Hepatocyte (in vitro differentiated cells): Measurements from ENCODE around the gene AMY1C. TPM values are rescaled to one million over a fixed set of nuclear protein-coding genes. Genes with fewer than 3 reads are reported as not detected.

Experiments
- DNase-seq: peaks from one replicate; pipeline ENCODE4 v3.0.0-alpha.2; 2016; ENCODE audit warnings: low spot score
- H2AFZ ChIP-seq: fragments of 200-600 bp; sonication (generic); 2 replicates; pipeline ENCODE4 v1.6.0; 2016; ENCODE audit warnings: antibody characterized with exemption, mild to moderate bottlenecking
- H3K27ac ChIP-seq: fragments of 200-600 bp; sonication (generic); 2 replicates; pipeline ENCODE4 v1.5.1; 2016; ENCODE audit warnings: mild to moderate bottlenecking
- H3K27me3 ChIP-seq: fragments of 200-600 bp; sonication (generic); 2 replicates; pipeline ENCODE4 v1.6.1; 2016
- H3K36me3 ChIP-seq: fragments of 200-600 bp; sonication (generic); replicated peaks from 2 replicates; pipeline ENCODE4 v1.5.1; 2016; ENCODE audit warnings: low read depth; ENCODE audit not compliant: insufficient read depth
- H3K4me1 ChIP-seq: fragments of 200-600 bp; sonication (generic); 2 replicates; pipeline ENCODE4 v1.5.1; 2016; ENCODE audit warnings: mild to moderate bottlenecking, moderate library complexity; ENCODE audit not compliant: insufficient read depth
- H3K4me2 ChIP-seq: fragments of 200-600 bp; sonication (generic); 2 replicates; pipeline ENCODE4 v1.6.0; 2016
- H3K4me3 ChIP-seq: fragments of 200-600 bp; sonication (generic); 2 replicates; pipeline ENCODE4 v1.5.1; 2016; ENCODE audit warnings: mild to moderate bottlenecking
- H3K79me2 ChIP-seq: fragments of 200-600 bp; sonication (generic); 2 replicates; pipeline ENCODE4 v1.6.0; 2017; ENCODE audit warnings: mild to moderate bottlenecking
- H3K9me2 ChIP-seq: fragments of 200-600 bp; sonication (generic); replicated peaks from 2 replicates; pipeline ENCODE4 v1.6.0; 2017; ENCODE audit warnings: mild to moderate bottlenecking; ENCODE audit not compliant: insufficient read depth
- H3K9me3 ChIP-seq: fragments of 200-600 bp; sonication (generic); 2 replicates; pipeline ENCODE4 v1.5.1; 2016; ENCODE audit warnings: low read depth, mild to moderate bottlenecking
- H4K20me1 ChIP-seq: fragments of 200-600 bp; sonication (generic); 2 replicates; pipeline ENCODE4 v1.6.0; 2016; ENCODE audit warnings: mild to moderate bottlenecking; ENCODE audit not compliant: insufficient read depth, poor library complexity, severe bottlenecking
- EZH2 ChIP-seq: fragments of 200-600 bp; sonication (generic); IDR thresholded peaks from 2 replicates; pipeline ENCODE4 v1.6.1; 2016; ENCODE audit warnings: antibody characterized with exemption, mild to moderate bottlenecking, borderline replicate concordance
- EZH2phosphoT487 ChIP-seq: fragments of 200-600 bp; sonication (generic); IDR thresholded peaks from one replicate; pipeline ENCODE4 v1.6.1; 2018; ENCODE audit warnings: antibody characterized with exemption, mild to moderate bottlenecking, low read depth, moderate library complexity; ENCODE audit not compliant: unreplicated experiment, severe bottlenecking
- WGBS: methylation state at CpG from one replicate; pipeline ENCODE4 v1.1.6; 2016; ENCODE audit warnings: low lambda C conversion rate; ENCODE audit errors: missing lambda C conversion rate; 5-methylcytosine and 5-hydroxymethylcytosine counted together
- polyA plus RNA-seq: library from polyadenylated mRNA; unstranded; fragments of >200 nt; fragmentation: Nextera tagmentation; extraction: Ambion mirVana; gene quantifications from 2 replicates; pipeline ENCODE4 v1.2.1, GENCODE V29; 2016
- total RNA-seq: library from RNA; depleted of rRNA; stranded (reverse); fragments of >200 nt; gene quantifications from 2 replicates; pipeline ENCODE4 v1.2.3, GENCODE V29; 2014
- TF ChIP-seq, protein P1 (sequence below): fragments of 200-600 bp; sonication (generic); IDR thresholded peaks from 2 replicates; pipeline ENCODE4 v1.5.1; 2016; ENCODE audit warnings: antibody characterized with exemption, mild to moderate bottlenecking; ENCODE audit not compliant: poor library complexity

The AMY1C gene
- total and polyA plus RNA-seq, 2 experiments from 2014 or later, result not detected

DNA sequence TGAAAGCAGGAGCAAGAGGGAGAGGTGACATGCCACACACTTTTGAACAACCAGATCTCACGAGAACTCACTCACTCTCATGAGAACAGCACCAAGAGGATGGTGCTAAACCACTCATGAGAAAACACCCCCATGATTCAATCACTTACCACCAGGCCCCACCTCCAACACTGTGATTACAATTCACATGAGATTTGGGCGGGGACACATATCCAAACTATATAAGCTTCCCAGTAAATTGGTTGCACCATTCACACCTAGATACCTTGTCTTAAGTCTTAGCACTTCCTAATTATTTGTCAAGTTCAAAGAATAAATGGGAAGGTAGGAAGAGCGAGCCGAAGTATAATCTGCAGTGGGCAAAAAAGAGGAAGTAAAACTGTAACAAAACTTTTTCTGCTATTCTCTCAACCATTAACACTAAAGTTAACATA lies 34.3 kb downstream of the AMY1C start:
- H3K9me3 ChIP-seq, result no peaks in the 10 kb centered on the region
- no peak overlapping the region for H3K4me3 ChIP-seq
- H3K9me2 ChIP-seq, result no peaks in the 10 kb centered on the region
- no peaks in the 10 kb centered on the region for H3K79me2 ChIP-seq
- no peak overlapping the region for H3K4me2 ChIP-seq
- no peak overlapping the region for H2AFZ ChIP-seq
- no peaks in the 10 kb centered on the region for H3K36me3 ChIP-seq
- no peak overlapping the region for H3K27ac ChIP-seq
- no peaks in the 10 kb centered on the region for H4K20me1 ChIP-seq
- no peak for DNase-seq
- TF ChIP-seq, protein P1, sequence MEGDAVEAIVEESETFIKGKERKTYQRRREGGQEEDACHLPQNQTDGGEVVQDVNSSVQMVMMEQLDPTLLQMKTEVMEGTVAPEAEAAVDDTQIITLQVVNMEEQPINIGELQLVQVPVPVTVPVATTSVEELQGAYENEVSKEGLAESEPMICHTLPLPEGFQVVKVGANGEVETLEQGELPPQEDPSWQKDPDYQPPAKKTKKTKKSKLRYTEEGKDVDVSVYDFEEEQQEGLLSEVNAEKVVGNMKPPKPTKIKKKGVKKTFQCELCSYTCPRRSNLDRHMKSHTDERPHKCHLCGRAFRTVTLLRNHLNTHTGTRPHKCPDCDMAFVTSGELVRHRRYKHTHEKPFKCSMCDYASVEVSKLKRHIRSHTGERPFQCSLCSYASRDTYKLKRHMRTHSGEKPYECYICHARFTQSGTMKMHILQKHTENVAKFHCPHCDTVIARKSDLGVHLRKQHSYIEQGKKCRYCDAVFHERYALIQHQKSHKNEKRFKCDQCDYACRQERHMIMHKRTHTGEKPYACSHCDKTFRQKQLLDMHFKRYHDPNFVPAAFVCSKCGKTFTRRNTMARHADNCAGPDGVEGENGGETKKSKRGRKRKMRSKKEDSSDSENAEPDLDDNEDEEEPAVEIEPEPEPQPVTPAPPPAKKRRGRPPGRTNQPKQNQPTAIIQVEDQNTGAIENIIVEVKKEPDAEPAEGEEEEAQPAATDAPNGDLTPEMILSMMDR, result no peak
- TF ChIP-seq EZH2phosphoT487 (no peak), EZH2 (no peak)
- 51% methylated on average over 4 of the region's 4 CpGs for WGBS
- H3K27me3 ChIP-seq, result no peaks in the 10 kb centered on the region
- H3K4me1 ChIP-seq, result no peaks in the 10 kb centered on the region

DNA sequence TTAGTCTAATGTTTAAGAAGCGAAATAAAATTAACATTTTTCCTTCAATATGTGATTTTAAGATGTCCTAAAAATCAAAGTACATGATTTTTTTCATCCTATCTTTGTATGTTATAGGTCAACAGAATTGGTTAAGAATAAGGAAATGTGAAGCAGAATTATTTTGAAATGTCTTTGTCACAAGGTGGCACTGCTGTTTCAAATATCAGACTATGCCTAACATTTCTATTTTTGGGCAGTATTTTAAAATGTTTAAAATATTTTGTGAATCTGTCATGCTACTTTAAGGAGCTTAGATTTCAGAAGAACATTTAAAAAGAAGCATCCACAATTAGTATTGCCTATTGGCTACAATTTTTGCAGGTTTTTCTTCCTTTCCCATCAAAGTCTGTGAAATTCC lies 38.7 kb downstream of the AMY1C start:
- H3K36me3 ChIP-seq, result no peaks in the 10 kb centered on the region
- H3K9me3 ChIP-seq, result no peaks in the 10 kb centered on the region
- no peak for DNase-seq
- H3K4me1 ChIP-seq, result no peaks in the 10 kb centered on the region
- H3K27ac ChIP-seq, result no peak overlapping the region
- WGBS, result 0% methylated on average over 1 of the region's 1 CpG
- H2AFZ ChIP-seq, result no peak overlapping the region
- H3K27me3 ChIP-seq, result no peaks in the 10 kb centered on the region
- no peaks in the 10 kb centered on the region for H3K9me2 ChIP-seq
- no peak overlapping the region for H3K4me2 ChIP-seq
- no peak for TF ChIP-seq EZH2phosphoT487
- TF ChIP-seq, protein P1, result peak; percentile 52
- no peak overlapping the region for H3K4me3 ChIP-seq
- H4K20me1 ChIP-seq, result no peaks in the 10 kb centered on the region
- no peaks in the 10 kb centered on the region for H3K79me2 ChIP-seq

DNA sequence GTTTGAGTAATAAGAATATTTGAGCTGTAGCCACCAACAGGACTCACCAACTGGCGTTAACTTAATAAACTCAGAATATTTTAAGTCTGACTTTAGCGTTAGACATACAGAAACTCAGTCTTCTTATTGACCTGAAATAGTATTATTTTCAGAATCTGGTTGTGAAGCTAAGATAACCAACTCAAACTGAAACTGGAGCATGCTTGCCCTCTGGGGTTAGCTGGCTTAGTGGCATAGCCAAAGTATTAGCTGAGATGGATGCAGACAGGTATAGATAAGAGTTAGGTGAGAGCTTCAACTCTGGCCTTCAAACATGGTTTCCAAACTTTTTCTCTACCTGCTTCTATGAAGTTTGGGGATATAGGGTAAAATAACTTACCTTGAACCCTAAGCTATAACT lies 40.5 kb downstream of the AMY1C start:
- H3K9me2 ChIP-seq, result no peaks in the 10 kb centered on the region
- H3K4me3 ChIP-seq, result no peak overlapping the region
- no peak overlapping the region for H2AFZ ChIP-seq
- no peaks in the 10 kb centered on the region for H3K9me3 ChIP-seq
- TF ChIP-seq EZH2 (no peak), EZH2phosphoT487 (no peak)
- TF ChIP-seq, protein P1, result no peak
- H3K27me3 ChIP-seq, result no peaks in the 10 kb centered on the region
- H3K79me2 ChIP-seq, result no peaks in the 10 kb centered on the region
- no peak for DNase-seq
- whole genome bisulfite sequencing, result 88% methylated on average over 2 of the region's 2 CpGs
- H3K4me1 ChIP-seq, result no peaks in the 10 kb centered on the region
- H3K4me2 ChIP-seq, result no peak overlapping the region
- H4K20me1 ChIP-seq, result no peaks in the 10 kb centered on the region
- no peak overlapping the region for H3K27ac ChIP-seq
- no peaks in the 10 kb centered on the region for H3K36me3 ChIP-seq

Other genes starting within 250 kb of the AMY1C start
- 16.7 and 23.4 TPM in 2 replicates for gene RNPC3, start 224.2 kb upstream of the AMY1C start, total RNA-seq
- gene RNPC3, start 224.2 kb upstream of the AMY1C start, polyA plus RNA-seq, result 13.4 and 22.2 TPM in 2 replicates
- gene AMY2B, start 178.3 kb upstream of the AMY1C start, total RNA-seq, result 12.6 and 21.5 TPM in 2 replicates
- gene AMY2B, start 178.3 kb upstream of the AMY1C start, polyA plus RNA-seq, result 9.1 and 9.7 TPM in 2 replicates
- gene AMY2A, start 132.5 kb upstream of the AMY1C start, total RNA-seq, result not detected in 2 replicates
- gene AMY2A, start 132.5 kb upstream of the AMY1C start, polyA plus RNA-seq, result not detected in 2 replicates
- not detected in 2 replicates for gene AMY1A, start 94.1 kb upstream of the AMY1C start, total RNA-seq
- not detected in 2 replicates for gene AMY1A, start 94.1 kb upstream of the AMY1C start, polyA plus RNA-seq
- gene AMY1B, start 53.7 kb upstream of the AMY1C start, total RNA-seq, result not detected in 2 replicates
- gene AMY1B, start 53.7 kb upstream of the AMY1C start, polyA plus RNA-seq, result not detected in 2 replicates